Measurements from ENCODE around the gene IVD.

Gene IVD

GRCh38 chr15:40414816-40415215, 9.2 kb downstream of the IVD start:
- TF ChIP-seq CTCF (IDR thresholded peaks at IDR 0.05; ENCODE audit: insufficient read depth, low read depth, low read length, missing control alignments): no peak
- H3K4me3 ChIP-seq (ENCODE audit: low read depth, low read length): no peak overlapping the region
- no peak for DNase-seq (ENCODE audit: low read depth)

- DNase-seq (ENCODE audit: low read depth): no peak
- no peak overlapping the region for H3K4me3 ChIP-seq (ENCODE audit: low read depth, low read length)
- no peak for TF ChIP-seq CTCF (IDR thresholded peaks at IDR 0.05; ENCODE audit: insufficient read depth, low read depth, low read length, missing control alignments)
Measured at GRCh38 chr15:40415226-40415625, 9.6 kb downstream of the IVD start.

DNA sequence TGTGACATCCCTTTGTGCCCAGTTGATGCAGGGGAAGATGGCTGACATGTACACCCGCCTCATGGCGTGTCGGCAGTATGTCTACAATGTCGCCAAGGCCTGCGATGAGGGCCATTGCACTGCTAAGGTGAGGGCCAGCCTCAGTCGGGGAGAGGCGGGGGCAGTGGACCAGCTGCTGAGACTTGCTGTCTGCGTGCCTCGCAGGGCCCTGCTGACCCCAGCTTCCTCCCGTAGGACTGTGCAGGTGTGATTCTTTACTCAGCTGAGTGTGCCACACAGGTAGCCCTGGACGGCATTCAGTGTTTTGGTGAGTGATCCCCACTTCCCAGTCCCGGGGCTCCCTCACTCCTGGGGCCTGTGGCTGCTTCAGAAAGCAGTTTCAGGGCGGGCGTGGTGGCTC, 10.5 kb downstream of the IVD start:
- no peak for DNase-seq (ENCODE audit: low read depth)
- no peak overlapping the region for H3K4me3 ChIP-seq (ENCODE audit: low read depth, low read length)
- TF ChIP-seq CTCF (IDR thresholded peaks at IDR 0.05; ENCODE audit: insufficient read depth, low read depth, low read length, missing control alignments): no peak

- no peak for TF ChIP-seq CTCF (IDR thresholded peaks at IDR 0.05; ENCODE audit: insufficient read depth, low read depth, low read length, missing control alignments)
- H3K4me3 ChIP-seq (ENCODE audit: low read depth, low read length): no peak overlapping the region
- no peak for DNase-seq (ENCODE audit: low read depth)
Measured at GRCh38 chr15:40418126-40418525, 12.5 kb downstream of the IVD start.

DNA sequence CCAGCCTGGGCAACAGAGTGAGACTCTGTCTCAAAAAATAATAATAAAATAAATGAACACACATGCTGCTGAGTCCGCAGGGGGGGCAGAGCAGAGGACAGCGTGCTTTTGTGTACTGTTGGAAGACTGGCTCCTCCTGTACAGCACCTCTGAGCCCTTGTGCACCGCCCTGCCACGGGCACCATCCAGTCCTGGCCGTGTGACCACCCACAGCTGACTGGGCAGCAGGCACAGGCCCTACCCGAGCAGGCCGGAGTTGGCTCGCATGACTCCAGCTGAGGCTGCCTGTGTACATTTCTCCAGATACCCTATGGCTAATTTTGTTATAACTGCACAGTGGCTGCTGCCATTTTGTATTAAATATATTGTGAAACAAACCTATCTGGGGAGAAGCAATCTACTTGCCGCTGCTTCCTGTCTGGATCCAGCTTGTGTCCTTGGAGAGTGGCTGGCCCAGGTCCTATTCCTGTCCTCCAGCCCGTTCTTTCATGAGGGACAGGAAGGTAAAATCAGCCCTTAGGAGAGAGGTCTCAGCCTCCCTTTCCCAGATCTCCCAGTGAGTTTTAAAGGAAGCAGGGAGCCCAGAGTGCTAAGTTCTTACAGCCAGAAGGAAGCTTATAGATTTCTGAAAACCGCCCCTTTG, 14.6 kb downstream of the IVD start:
- H3K4me3 ChIP-seq (ENCODE audit: low read depth, low read length): no peak overlapping the region
- no peak for DNase-seq (ENCODE audit: low read depth)
- TF ChIP-seq CTCF (IDR thresholded peaks at IDR 0.05; ENCODE audit: insufficient read depth, low read depth, low read length, missing control alignments): no peak

GRCh38 chr15:40420793-40421192, 15.2 kb downstream of the IVD start:
- no peak overlapping the region for H3K4me3 ChIP-seq (ENCODE audit: low read depth, low read length)
- no peak for DNase-seq (ENCODE audit: low read depth)
- no peak for TF ChIP-seq CTCF (IDR thresholded peaks at IDR 0.05; ENCODE audit: insufficient read depth, low read depth, low read length, missing control alignments)

All from GM12865 (cell line).